Adrenal gland (tissue), 12 donors: ENCODE data around the gene TMEM138. TPM values are rescaled to one million over a fixed set of nuclear protein-coding genes. Genes with fewer than 3 reads are reported as not detected.

Experiments
- DNase-seq, 7 donors: peaks; one replicate each; pipeline ENCODE4 v3.0.0-alpha.2; 2019 to 2020
- H3K27ac ChIP-seq, 5 donors: fragments of 200-600 bp; sonication (generic) in 4 of 5; 1 replicate in 3 of 5; 2 replicates in 2 of 5; pipeline versions ENCODE4 v1.5.1 to v1.8.0; 2016 to 2020; ENCODE audit warnings: mild to moderate bottlenecking in 1 of 5
- H3K27me3 ChIP-seq: fragments of 200-600 bp; 2 replicates; pipeline ENCODE4 v1.8.0; 2021
- H3K36me3 ChIP-seq, 2 donors: fragments of 200-600 bp; replicated peaks in 1 of 2; 1 replicate in 1 of 2; 2 replicates in 1 of 2; pipeline versions ENCODE4 v1.5.1 to v1.8.0; 2018 to 2022
- H3K4me1 ChIP-seq, 2 donors: fragments of 200-600 bp; replicated peaks in 1 of 2; 1 replicate in 1 of 2; 2 replicates in 1 of 2; pipeline versions ENCODE4 v1.5.1 to v1.8.0; 2018 to 2021
- H3K4me3 ChIP-seq, 4 donors: fragments of 200-600 bp; sonication (generic) in 3 of 4; one replicate each; pipeline ENCODE4 v1.5.1; 2016 to 2018
- H3K9me3 ChIP-seq, 3 donors: fragments of 200-600 bp; sonication (generic) in 1 of 3; replicated peaks in 1 of 3; 1 replicate in 2 of 3; 2 replicates in 1 of 3; pipeline versions ENCODE4 v1.5.1 to v1.8.0; 2016 to 2021
- CTCF ChIP-seq, 6 experiments: fragments of 450-650 bp in 4 of 6; fragments of 200-600 bp in 2 of 6; sonication (generic) in 1 of 6; IDR thresholded peaks; 1 replicate in 5 of 6; 2 replicates in 1 of 6; pipeline versions ENCODE4 v1.5.1 to v1.8.0; 2016 to 2021; ENCODE audit warnings: antibody characterized with exemption in 6 of 6, mild to moderate bottlenecking in 2 of 6, moderate library complexity in 1 of 6
- POLR2A ChIP-seq, 2 donors: fragments of 450-650 bp; IDR thresholded peaks; one replicate each; pipeline ENCODE4 v1.6.1; 2017; ENCODE audit warnings: antibody characterized with exemption in 2 of 2, mild to moderate bottlenecking in 2 of 2, moderate library complexity in 1 of 2
- WGBS, 4 donors: extraction: QIAGEN DNeasy Blood & Tissue Kit in 2 of 4; methylation state at CpG; one replicate each; pipeline versions ENCODE4 v1.1.5 to v1.1.7; 2013 to 2017; 5-methylcytosine and 5-hydroxymethylcytosine counted together
- intact Hi-C, 2 donors: fragments of 100-400 bp; cut with DNase I; formaldehyde crosslinking; loops; one replicate each; pipeline versions ENCODE4 v1.14.1 to v1.15.0; 2022 to 2023
- polyA plus RNA-seq, 3 donors: library from polyadenylated mRNA; stranded (reverse); fragments of 200-250 nt in 2 of 3; fragments of 350-450 nt in 1 of 3; fragmentation: Illumina TruSeq in 1 of 3; extraction: RNeasy Lipid Tissue Mini Kit (QIAGEN cat#74804) in 1 of 3; gene quantifications; one replicate each; pipeline ENCODE4 v1.2.3, GENCODE V29; 2013 to 2014
- total RNA-seq, 9 donors: library from RNA; depleted of rRNA in 4 of 9; stranded (reverse); fragments of >200 nt in 4 of 9; fragments of 120-200 nt in 1 of 9; fragmentation: NEBNext Ultra II Directional in 1 of 9; extraction: Animal tissue kit (Norgen Biotek cat#: 25700) in 1 of 9; gene quantifications; one replicate each; pipeline versions ENCODE4 v1.1.0 to v1.2.4, GENCODE V29; 2013 to 2023
- donor health status: healthy with polysubstance abuse.
- donor health status: Bipolar disorder and iron deficiency.
- donor health status: DM: yes; HTN: yes; CAD: no.
- donor health status: DM: no; HTN: no; CAD: no.
- donor health status: DM: no; HTN: no; CAD: no.
- donor health status: DM: yes; HTN: yes; CAD: no.

Gene TMEM138
- total and polyA plus RNA-seq, 12 donors: 79.4 to 276 (median 147) TPM

- TF ChIP-seq POLR2A (IDR thresholded peaks at IDR 0.05): peak; percentile 5 to 10
- TF ChIP-seq CTCF (IDR thresholded peaks at IDR 0.05): no peak
- WGBS, 4 donors: 58 to 82% (median 79%) methylated on average over 6 of the region's 6 CpGs
- Histone ChIP-seq H3K4me1 (peaks cover 48 to 69% of the 10 kb centered on the region in 2 donors), H3K27me3 (no peaks in the 10 kb centered on the region), H3K27ac (peak overlapping the region; percentile 32 to 98 (median 97)), H3K4me3 (peak overlapping the region in 1 of 4 donors; percentile 80), H3K9me3 (no peaks in the 10 kb centered on the region), H3K36me3 (peaks cover 0 to 11% of the 10 kb centered on the region in 2 donors)
- DNase-seq: no peak
- intact Hi-C loops: no loop called here
Measured at GRCh38 chr11:61359516-61359915, 2.7 kb upstream of the TMEM138 start.

GRCh38 chr11:61361237-61361740 is 885 bp upstream of the TMEM138 start:
- TF ChIP-seq POLR2A (IDR thresholded peaks at IDR 0.05) (no peak), CTCF (IDR thresholded peaks at IDR 0.05) (no peak)
- intact Hi-C loops: no loop called here
- peak overlapping the region; percentile 80 to 98 (median 97) for H3K27ac ChIP-seq
- WGBS, 4 donors: 2 to 5% (median 3%) methylated on average over 10 to 22 of the region's 22 CpGs
- H3K4me3 ChIP-seq: peak overlapping the region; percentile 12 to 80 (median 58)
- H3K9me3 ChIP-seq: no peaks in the 10 kb centered on the region
- H3K36me3 ChIP-seq: peaks cover 0 to 21% of the 10 kb centered on the region in 2 donors
- no peak for DNase-seq
- H3K27me3 ChIP-seq: no peaks in the 10 kb centered on the region
- H3K4me1 ChIP-seq: peaks cover 50 to 74% of the 10 kb centered on the region in 2 donors

DNA sequence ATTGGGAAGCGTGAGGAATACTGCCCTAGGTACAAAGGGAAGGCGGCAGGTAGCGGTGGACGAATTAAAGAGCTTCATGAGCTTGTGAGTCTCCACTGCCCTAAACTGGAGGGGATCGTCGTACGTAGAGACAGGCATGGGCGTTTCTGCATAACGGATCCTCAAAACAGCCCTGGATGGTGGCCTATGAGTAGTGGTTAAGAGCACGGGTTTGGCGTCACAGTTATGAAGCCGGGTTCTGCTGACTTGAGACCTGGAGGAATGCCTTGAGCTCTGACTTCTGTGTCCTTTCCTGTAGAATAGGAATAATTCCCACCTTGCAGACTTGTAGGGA is 335 bp downstream of the TMEM138 start:
- intact Hi-C loops: no loop called here
- 1 to 3% (median 1%) methylated on average over 12 of the region's 12 CpGs for WGBS, 4 donors
- no peaks in the 10 kb centered on the region for H3K9me3 ChIP-seq
- H3K36me3 ChIP-seq: peaks cover 0 to 33% of the 10 kb centered on the region in 2 donors
- no peaks in the 10 kb centered on the region for H3K27me3 ChIP-seq
- peak overlapping the region; percentile 80 to 98 (median 97) for H3K27ac ChIP-seq
- TF ChIP-seq CTCF (IDR thresholded peaks at IDR 0.05) (no peak), POLR2A (IDR thresholded peaks at IDR 0.05) (no peak)
- peak overlapping the region in 3 of 4 donors; percentile 26 to 80 (median 47) for H3K4me3 ChIP-seq
- H3K4me1 ChIP-seq: peaks cover 51 to 75% of the 10 kb centered on the region in 2 donors
- DNase-seq: peak in 3 of 7 donors; percentile 19 to 59 (median 48)

- WGBS, 4 donors: 71 to 80% (median 75%) methylated on average over 5 of the region's 5 CpGs
- H3K4me1 ChIP-seq: peaks cover 59 to 77% of the 10 kb centered on the region in 2 donors
- TF ChIP-seq CTCF (IDR thresholded peaks at IDR 0.05): no peak
- TF ChIP-seq POLR2A (IDR thresholded peaks at IDR 0.05): no peak
- peak in 1 of 7 donors; percentile 12 for DNase-seq
- no peaks in the 10 kb centered on the region for H3K27me3 ChIP-seq
- intact Hi-C loops: no loop called here
- peaks cover 0 to 50% of the 10 kb centered on the region in 2 donors for H3K36me3 ChIP-seq
- H3K27ac ChIP-seq: peak overlapping the region in 4 of 5 donors; percentile 18 to 98 (median 96)
- H3K4me3 ChIP-seq: no peak overlapping the region
- H3K9me3 ChIP-seq: no peaks in the 10 kb centered on the region
Measured at GRCh38 chr11:61364012-61364675, 2.0 kb downstream of the TMEM138 start.
